Inflammatory macrophage (primary cell): ENCODE data around the gene PRF1.
A peak's percentile ranks its signal among the peaks of the same experiment; 100 is the strongest.

Experiments
- DNase-seq, 2 donors: peaks; one replicate each; pipeline ENCODE4 v3.0.0-alpha.2; 2020 to 2022

PRF1 gene

DNA sequence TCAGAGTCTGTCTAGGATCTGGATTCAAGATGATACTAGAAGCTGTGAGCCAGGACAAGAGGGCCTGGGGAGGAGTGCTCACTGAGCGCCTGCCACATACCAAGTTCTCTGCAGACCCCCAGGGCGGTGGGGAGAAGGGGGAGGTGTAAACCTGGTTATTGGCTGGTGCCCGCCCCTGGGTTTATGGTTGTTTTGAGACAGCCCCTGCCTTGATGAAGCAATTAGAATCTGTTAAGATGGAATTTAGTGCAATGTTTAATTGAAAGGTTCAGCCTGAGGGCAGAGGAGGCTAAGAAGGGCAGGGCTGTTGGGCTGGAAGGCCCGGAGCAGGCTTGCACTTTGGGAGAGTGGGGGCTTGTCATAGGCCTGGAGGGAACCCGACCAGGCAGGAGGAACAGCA is 42.7 kb downstream of the PRF1 start:
- DNase-seq, result no peak

GRCh38 chr10:70558871-70559810 is 43.4 kb downstream of the PRF1 start:
- DNase-seq, result peak; percentile 28 to 31

DNA sequence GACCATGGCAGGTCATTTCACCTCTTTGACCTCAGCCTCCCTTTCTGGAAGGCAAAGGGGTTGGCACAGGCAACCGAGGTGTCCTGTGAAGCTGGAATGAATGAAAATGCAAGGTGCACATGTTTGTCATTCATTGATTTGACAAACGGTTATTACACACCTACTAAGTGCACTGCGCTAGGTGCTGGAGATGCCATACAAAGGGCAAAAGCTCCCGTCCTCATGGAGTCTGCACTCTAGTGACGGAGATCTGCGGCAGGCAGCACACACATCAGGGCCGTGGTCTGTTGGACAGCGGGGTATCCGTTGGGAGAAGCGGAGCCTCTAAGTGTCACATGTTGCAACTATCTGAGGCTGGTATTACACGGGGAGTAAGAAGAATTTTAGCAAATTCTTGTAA is 44.2 kb downstream of the PRF1 start:
- DNase-seq, result no peak

DNA sequence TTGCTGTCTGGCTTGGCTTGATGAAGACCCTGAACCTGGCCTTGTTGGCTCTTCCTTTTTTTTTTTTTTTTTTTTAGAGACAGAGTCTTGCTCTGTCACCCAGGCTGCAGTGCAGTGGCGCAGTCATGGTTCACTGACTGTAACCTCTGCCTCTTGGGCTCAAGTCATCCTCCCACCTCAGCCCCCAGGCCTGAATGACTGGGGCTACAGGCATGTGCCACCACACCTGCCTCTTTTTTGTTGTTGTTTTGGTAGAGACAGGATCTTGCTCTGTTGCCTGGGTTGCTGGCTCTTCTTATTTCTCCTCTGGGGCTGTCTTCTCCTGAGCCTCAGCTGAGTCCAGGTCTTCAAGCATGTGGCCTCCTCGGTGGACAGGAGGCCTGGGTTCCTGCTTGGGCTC is 44.7 kb downstream of the PRF1 start:
- no peak for DNase-seq

- DNase-seq, result no peak
These were observed 45.3 kb downstream of the PRF1 start for GRCh38 chr10:70557086-70557845.

DNA sequence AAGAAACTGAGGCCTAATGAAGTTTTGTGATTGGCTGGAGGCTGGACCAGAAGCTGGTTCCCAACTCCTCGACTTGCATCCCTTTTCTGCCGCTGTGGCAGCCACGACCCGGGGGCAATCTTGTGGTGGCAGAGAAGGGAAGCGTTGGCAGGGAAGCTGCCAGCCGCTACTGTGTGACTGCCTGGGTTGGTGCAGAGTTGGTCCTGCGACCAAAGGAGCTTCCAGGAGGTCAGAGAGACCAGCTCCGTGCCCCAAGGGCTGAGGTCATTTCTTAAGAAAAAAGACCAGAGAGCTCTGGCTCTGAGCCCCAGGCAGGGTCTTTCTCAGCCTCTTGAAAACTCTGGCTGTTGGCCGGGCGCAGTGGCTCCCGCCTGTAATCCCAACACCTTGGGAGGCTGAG is 47.2 kb downstream of the PRF1 start:
- DNase-seq, result no peak

GRCh38 chr10:70552586-70552985 is 50.0 kb downstream of the PRF1 start:
- DNase-seq, result no peak

- DNase-seq, result no peak
These were observed 50.5 kb downstream of the PRF1 start for GRCh38 chr10:70551971-70552422.

GRCh38 chr10:70551466-70551865 is 51.1 kb downstream of the PRF1 start:
- DNase-seq, result no peak

- no peak for DNase-seq
These were observed 52.1 kb downstream of the PRF1 start for GRCh38 chr10:70550459-70550858.

DNA sequence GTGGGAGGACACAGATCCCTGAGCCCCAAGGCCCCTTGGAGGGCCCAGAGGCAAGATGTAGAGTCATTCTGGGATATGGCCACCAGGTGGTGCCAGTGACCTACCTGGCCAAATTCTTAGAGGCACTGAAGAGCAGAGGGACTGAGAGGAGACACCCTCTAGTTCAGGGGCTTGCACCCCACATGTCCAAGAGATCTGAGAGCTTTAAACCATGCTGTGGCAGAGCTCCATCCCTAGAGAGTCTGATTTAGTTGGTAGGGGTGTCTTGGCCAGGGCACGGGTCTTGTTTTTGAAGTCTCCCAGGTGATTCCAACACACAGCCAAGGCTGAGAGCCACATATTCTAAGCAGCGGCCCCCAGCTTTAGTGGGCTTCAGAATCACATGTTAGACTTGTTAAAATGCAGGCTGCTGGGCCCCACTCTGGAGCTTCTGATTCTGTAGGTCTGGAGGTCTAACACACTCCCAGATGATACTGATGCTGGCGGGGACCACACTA is 52.5 kb downstream of the PRF1 start:
- DNase-seq, result peak; percentile 75 to 78

DNA sequence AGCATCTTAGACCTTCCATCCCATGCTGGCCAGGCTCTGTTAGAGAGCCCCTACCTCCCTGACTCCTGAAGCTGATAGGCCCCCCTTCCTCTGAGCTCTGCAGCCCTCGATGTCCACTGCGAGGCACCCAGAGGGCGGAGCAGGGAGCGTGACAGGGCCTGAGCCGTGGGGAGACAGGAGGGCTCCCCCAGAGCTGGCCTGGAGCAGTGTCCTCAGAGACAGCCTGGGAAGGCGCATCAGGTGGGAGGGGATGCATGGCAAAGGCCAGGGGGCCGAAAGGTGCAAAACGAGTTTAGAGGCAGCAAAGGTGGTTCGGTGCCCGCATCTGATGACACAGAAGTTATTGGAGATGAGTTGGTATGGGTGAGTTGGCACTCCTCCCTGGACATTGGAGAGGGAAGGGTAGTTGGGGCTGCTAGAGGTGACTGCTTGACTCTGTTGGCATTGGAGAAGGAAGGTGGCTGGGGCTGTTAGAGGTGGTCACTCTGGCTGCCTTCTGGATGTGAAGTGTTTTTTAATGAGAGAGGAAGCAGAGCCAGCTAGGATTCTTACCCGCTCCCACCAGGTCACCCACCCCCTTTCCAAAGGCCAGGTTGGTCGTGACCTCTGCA is 53.1 kb downstream of the PRF1 start:
- no peak for DNase-seq
